Measurements from ENCODE around the gene CDK14.

CDK14 gene

DNA sequence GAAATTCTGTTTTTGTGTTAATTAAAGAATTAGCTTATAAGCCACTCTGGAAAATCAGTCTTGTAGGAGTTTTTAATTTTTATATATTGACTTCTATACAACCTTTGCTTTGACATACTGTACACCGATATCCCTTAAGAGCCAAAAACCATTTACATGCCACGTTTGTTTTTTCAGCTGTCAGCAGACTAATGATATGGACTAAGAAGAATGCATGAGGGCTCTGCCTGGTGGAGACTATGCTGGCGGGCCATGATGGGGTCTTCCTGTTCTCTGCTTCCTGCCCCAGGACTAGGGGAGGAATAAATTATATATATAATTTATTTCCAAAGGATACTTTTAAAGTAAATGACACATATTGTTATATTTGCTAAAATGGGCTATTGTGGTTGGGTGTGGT lies 96.3 kb downstream of the CDK14 start:
- DNase-seq (ENCODE audit: low read depth) = no peak
- H3K4me3 ChIP-seq (ENCODE audit: low read depth, low read length) = no peak overlapping the region
- TF ChIP-seq, protein P1, sequence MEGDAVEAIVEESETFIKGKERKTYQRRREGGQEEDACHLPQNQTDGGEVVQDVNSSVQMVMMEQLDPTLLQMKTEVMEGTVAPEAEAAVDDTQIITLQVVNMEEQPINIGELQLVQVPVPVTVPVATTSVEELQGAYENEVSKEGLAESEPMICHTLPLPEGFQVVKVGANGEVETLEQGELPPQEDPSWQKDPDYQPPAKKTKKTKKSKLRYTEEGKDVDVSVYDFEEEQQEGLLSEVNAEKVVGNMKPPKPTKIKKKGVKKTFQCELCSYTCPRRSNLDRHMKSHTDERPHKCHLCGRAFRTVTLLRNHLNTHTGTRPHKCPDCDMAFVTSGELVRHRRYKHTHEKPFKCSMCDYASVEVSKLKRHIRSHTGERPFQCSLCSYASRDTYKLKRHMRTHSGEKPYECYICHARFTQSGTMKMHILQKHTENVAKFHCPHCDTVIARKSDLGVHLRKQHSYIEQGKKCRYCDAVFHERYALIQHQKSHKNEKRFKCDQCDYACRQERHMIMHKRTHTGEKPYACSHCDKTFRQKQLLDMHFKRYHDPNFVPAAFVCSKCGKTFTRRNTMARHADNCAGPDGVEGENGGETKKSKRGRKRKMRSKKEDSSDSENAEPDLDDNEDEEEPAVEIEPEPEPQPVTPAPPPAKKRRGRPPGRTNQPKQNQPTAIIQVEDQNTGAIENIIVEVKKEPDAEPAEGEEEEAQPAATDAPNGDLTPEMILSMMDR (IDR thresholded peaks at IDR 0.05; ENCODE audit: insufficient read depth, low read depth, low read length, missing control alignments) = no peak

DNA sequence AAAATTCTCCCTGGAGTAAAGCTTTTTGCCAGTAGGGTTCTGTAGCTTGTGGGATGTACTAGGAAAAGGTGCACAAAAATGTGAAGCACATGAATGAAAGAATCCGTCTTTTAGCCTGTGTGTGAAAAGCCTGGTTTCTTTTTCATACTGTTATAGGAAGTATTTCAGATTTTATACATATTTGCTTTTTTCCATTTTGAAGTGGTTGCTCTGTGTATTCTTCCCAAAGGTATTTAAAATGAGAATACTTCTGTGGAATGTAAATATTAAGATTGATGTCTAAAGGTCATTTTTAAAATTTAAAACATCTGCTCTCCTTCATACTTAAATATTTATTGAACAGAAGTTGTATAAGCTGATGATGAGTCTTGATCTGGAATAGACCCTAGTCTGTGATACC lies 96.8 kb downstream of the CDK14 start:
- TF ChIP-seq, protein P1 (IDR thresholded peaks at IDR 0.05; ENCODE audit: insufficient read depth, low read depth, low read length, missing control alignments) = no peak
- no peak overlapping the region for H3K4me3 ChIP-seq (ENCODE audit: low read depth, low read length)
- DNase-seq (ENCODE audit: low read depth) = no peak

DNA sequence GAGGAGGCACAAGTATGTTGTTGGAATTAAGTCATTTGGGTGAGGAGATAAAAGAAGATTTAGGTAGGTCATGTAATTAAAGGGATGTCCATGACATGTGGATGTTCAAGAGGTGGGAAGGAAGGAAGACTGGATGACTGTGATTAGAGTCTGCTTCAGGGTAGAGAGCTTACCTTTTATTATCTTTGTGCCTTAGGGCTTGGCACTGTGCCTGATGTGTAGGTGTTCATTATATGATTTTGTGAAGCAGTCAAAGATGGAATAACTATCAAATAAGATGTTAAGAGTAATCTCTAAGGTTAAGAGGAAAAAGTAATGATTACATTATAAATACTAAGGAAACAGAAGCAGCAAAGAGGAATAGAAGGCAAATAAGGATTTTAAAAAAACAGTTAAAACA lies 97.8 kb downstream of the CDK14 start:
- H3K4me3 ChIP-seq (ENCODE audit: low read depth, low read length) = no peak overlapping the region
- TF ChIP-seq, protein P1 (IDR thresholded peaks at IDR 0.05; ENCODE audit: insufficient read depth, low read depth, low read length, missing control alignments) = no peak

DNA sequence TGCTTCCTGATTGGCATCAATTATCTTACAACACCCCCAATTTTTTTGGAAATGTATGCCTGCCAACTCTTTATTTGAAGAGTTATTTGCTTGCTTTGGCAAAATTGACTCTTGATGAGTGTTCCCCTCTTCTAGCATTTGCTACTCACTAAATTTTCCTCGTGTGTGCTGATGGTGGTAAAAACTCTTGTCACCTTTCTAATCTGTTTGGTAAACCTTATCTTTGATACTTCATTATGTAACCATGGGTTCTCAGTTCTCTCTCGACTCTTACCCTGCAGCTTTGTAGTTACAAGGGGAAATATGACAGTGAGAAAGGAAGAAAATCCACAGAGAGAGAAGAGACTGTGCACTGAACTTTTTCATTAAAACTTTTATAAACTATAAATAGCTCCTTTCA lies 102.5 kb downstream of the CDK14 start:
- no peak for DNase-seq (ENCODE audit: low read depth)
- H3K4me3 ChIP-seq (ENCODE audit: low read depth, low read length) = no peak overlapping the region
- TF ChIP-seq, protein P1 (IDR thresholded peaks at IDR 0.05; ENCODE audit: insufficient read depth, low read depth, low read length, missing control alignments) = no peak

More for the DNA sequence above, 97.8 kb downstream of the CDK14 start:
- no peak for DNase-seq (ENCODE audit: low read depth)

DNA sequence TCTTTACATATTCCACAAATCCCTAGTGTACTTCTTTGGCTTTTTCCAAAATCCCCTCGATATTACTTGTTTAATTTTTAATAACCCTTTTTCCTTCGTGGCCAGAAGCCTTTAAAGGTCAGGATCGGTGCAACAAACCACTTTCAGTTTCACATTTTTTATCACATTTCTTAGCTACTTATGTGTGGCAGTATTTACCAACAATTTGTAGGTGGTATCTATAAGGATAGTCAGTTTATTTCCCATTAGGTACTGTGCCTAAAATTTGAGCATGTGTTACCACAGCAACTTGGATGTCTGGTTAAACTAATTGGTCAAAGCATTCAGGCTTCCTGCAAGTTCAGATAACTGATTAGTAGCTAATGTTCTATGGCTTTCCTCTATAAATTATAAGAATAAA lies 104.9 kb downstream of the CDK14 start:
- H3K4me3 ChIP-seq (ENCODE audit: low read depth, low read length) = peak overlapping the region; percentile 49
- DNase-seq (ENCODE audit: low read depth) = peak; percentile 33
- TF ChIP-seq, protein P1 (IDR thresholded peaks at IDR 0.05; ENCODE audit: insufficient read depth, low read depth, low read length, missing control alignments) = no peak

DNA sequence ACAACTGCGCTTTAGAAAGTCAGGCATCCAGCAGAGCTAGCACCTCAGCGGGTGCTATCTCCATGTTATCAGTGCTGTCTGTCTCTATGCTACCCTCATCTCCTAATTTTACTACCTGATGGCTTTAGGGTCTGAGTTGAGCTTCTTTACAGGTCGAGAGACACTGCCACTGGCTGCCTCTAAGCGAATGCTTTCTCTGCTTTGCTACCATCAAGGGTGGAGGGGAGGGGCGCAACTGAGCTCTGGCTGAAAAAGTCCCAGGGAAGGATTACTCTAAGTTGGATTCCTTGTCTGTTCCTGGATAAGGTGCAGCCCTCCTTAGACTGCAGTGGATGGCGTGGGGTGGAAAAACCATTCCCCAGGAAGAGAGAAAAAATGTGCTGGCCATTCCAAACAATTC lies 105.7 kb downstream of the CDK14 start:
- TF ChIP-seq, protein P1 (IDR thresholded peaks at IDR 0.05; ENCODE audit: insufficient read depth, low read depth, low read length, missing control alignments) = no peak
- no peak for DNase-seq (ENCODE audit: low read depth)
- H3K4me3 ChIP-seq (ENCODE audit: low read depth, low read length) = no peak overlapping the region

DNA sequence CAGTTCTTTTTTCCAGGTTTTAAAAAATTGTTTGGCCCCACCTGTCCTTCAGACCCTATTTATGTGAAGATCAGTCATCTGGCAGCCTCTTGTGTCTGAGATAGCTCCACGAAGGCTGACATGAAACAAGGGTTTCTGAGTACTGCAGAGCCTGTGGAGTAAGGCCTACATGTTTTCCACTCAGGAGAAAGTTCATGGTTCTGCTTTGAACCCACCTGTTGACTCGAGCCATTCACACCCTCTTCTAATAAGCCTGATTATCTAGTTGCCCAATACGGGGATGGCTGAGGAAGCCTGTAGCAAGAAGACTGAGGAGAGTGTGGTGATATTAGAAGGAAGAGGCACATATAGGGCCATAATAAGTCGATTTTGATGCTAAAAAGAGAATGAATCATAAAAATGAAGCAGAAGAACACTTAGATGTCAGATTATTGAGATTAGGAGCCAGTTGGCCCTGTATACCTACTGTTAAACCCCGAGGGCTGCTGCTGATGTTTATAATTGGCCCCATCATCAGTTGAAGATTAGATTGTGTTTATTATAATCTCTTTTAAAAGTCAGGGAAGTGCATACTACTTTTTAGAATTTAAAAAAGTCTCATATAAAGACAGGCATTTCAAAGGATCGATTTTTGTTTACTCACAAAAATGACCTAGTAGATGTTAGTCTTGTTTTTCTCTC lies 109.4 kb downstream of the CDK14 start:
- TF ChIP-seq, protein P1 (IDR thresholded peaks at IDR 0.05; ENCODE audit: insufficient read depth, low read depth, low read length, missing control alignments) = no peak
- DNase-seq (ENCODE audit: low read depth) = no peak

More for the DNA sequence above, 109.4 kb downstream of the CDK14 start:
- H3K4me3 ChIP-seq (ENCODE audit: low read depth, low read length) = no peak overlapping the region

Data from GM12865 (cell line).